Activated CD4-positive, alpha-beta T cell treated with anti-CD3 and anti-CD28 coated beads for 4 hours (primary cell): ENCODE data around the gene COL20A1.
"Not testable (repeated sequence)": the region's sequence is repeated elsewhere in the genome, so short reads cannot be mapped to it uniquely, and the experiment has no call there.

ENCODE experiments used
- DNase-seq, 2 donors: peaks; one replicate each; pipeline ENCODE4 v3.0.0-alpha.2; 2020

Gene COL20A1

GRCh38 chr20:63292292-63292701 is 689 bp upstream of the COL20A1 start:
- no peak for DNase-seq

GRCh38 chr20:63293456-63293855 is 470 bp downstream of the COL20A1 start:
- no peak for DNase-seq

GRCh38 chr20:63293871-63294535 is 1.0 kb downstream of the COL20A1 start:
- no peak for DNase-seq

GRCh38 chr20:63294536-63294900 is 1.5 kb downstream of the COL20A1 start:
- no peak for DNase-seq

- DNase-seq = no peak
Observed at GRCh38 chr20:63295018-63295417, 2.0 kb downstream of the COL20A1 start.

- no peak for DNase-seq
Observed at GRCh38 chr20:63295422-63295821, 2.4 kb downstream of the COL20A1 start.

GRCh38 chr20:63295846-63296245 is 2.9 kb downstream of the COL20A1 start:
- DNase-seq = no peak

- DNase-seq = no peak
Observed at GRCh38 chr20:63296531-63297299, 3.7 kb downstream of the COL20A1 start.

- no peak for DNase-seq
Observed at GRCh38 chr20:63297371-63297781, 4.4 kb downstream of the COL20A1 start.

GRCh38 chr20:63297796-63298572 is 5.0 kb downstream of the COL20A1 start:
- no peak for DNase-seq

- no peak for DNase-seq
Observed at GRCh38 chr20:63298731-63299312, 5.8 kb downstream of the COL20A1 start.

- DNase-seq = no peak
Observed at GRCh38 chr20:63301671-63302070, 8.7 kb downstream of the COL20A1 start.

- no peak for DNase-seq
Observed at GRCh38 chr20:63303095-63303666, 10.2 kb downstream of the COL20A1 start.

- DNase-seq = no peak
Observed at GRCh38 chr20:63305393-63305792, 12.4 kb downstream of the COL20A1 start.

GRCh38 chr20:63305933-63306672 is 13.1 kb downstream of the COL20A1 start:
- not testable (repeated sequence) for DNase-seq

- DNase-seq = no peak
Observed at GRCh38 chr20:63306673-63307537, 13.9 kb downstream of the COL20A1 start.

- no peak for DNase-seq
Observed at GRCh38 chr20:63307538-63308217, 14.7 kb downstream of the COL20A1 start.

GRCh38 chr20:63308218-63308911 is 15.4 kb downstream of the COL20A1 start:
- DNase-seq = no peak

- peak in 1 of 2 donors; percentile 15 for DNase-seq
Observed at GRCh38 chr20:63309261-63310071, 16.5 kb downstream of the COL20A1 start.
